Sigmoid colon (tissue), 4 donors: Measurements from ENCODE around the gene GPC6.

Experiments
- POLR2AphosphoS5 ChIP-seq, 4 donors: sonication (generic); formaldehyde crosslinking; IDR thresholded peaks; one replicate each; pipeline ENCODE4 v1.6.1; 2017; ENCODE audit warnings: antibody characterized with exemption in 4 of 4
- TF ChIP-seq, protein P1 (sequence below), 4 experiments: fragments of 450-650 bp in 3 of 4; fragments of 200-600 bp in 1 of 4; IDR thresholded peaks; one replicate each; pipeline ENCODE4 v1.5.1; 2016 to 2019; ENCODE audit warnings: antibody characterized with exemption in 4 of 4, mild to moderate bottlenecking in 3 of 4, moderate library complexity in 2 of 4

DNA sequence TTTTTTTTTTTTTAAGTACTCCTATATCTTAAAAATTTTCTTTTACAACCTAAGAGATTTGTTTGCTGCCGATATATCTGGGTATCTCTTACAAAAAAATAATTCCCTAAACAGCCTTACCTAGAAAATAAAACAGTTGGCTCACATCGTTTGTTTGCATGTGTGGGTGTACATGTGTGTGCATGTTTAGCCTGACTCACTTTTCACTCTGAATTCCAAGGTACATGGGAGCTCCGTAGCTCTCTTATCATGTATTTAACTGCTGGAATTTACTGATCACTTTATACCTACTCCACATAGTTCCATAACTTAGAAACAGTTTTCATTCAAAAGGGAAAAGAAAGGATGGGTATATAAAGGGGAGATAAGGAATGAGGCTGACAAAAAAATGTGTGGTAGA is 616.5 kb downstream of the GPC6 start:
- TF ChIP-seq, protein P1, sequence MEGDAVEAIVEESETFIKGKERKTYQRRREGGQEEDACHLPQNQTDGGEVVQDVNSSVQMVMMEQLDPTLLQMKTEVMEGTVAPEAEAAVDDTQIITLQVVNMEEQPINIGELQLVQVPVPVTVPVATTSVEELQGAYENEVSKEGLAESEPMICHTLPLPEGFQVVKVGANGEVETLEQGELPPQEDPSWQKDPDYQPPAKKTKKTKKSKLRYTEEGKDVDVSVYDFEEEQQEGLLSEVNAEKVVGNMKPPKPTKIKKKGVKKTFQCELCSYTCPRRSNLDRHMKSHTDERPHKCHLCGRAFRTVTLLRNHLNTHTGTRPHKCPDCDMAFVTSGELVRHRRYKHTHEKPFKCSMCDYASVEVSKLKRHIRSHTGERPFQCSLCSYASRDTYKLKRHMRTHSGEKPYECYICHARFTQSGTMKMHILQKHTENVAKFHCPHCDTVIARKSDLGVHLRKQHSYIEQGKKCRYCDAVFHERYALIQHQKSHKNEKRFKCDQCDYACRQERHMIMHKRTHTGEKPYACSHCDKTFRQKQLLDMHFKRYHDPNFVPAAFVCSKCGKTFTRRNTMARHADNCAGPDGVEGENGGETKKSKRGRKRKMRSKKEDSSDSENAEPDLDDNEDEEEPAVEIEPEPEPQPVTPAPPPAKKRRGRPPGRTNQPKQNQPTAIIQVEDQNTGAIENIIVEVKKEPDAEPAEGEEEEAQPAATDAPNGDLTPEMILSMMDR (IDR thresholded peaks at IDR 0.05), result no peak
- no peak for TF ChIP-seq POLR2AphosphoS5 (IDR thresholded peaks at IDR 0.05)
